Measurements from ENCODE around the gene FHIP1B.

GRCh38 chr11:6268820-6269219 is 34.4 kb upstream of the FHIP1B start:
- TF ChIP-seq POLR2A (IDR thresholded peaks at IDR 0.05) (no peak), CTCF (IDR thresholded peaks at IDR 0.05 in 8 of 11, conservative IDR thresholded peaks at IDR 0.05 in 3 of 11) (no peak)

Data from spleen (tissue), 7 donors.